HEK293T (cell line): ENCODE data around the gene ZFYVE27.

Source experiments
- ARNT ChIP-seq: fragments of 450-650 bp; IDR thresholded peaks from 2 replicates; pipeline ENCODE4 v1.6.1; 2017; ENCODE audit warnings: mild to moderate bottlenecking
- BHLHE40 ChIP-seq: fragments of 450-650 bp; IDR thresholded peaks from 2 replicates; pipeline ENCODE4 v1.6.1; 2016; ENCODE audit warnings: mild to moderate bottlenecking, moderate library complexity, borderline replicate concordance
- CTBP1 ChIP-seq: fragments of 450-650 bp; IDR thresholded peaks from 2 replicates; pipeline ENCODE4 v1.6.1; 2016; ENCODE audit warnings: borderline replicate concordance
- ELF4 ChIP-seq: fragments of 450-650 bp; IDR thresholded peaks from 2 replicates; pipeline ENCODE4 v1.6.1; 2017; ENCODE audit warnings: antibody characterized with exemption
- SP1 ChIP-seq: fragments of 450-650 bp; IDR thresholded peaks from 2 replicates; pipeline ENCODE4 v1.6.1; 2017
- SUZ12 ChIP-seq: fragments of 450-650 bp; IDR thresholded peaks from 2 replicates; pipeline ENCODE4 v1.6.1; 2016; ENCODE audit warnings: mild to moderate bottlenecking

DNA sequence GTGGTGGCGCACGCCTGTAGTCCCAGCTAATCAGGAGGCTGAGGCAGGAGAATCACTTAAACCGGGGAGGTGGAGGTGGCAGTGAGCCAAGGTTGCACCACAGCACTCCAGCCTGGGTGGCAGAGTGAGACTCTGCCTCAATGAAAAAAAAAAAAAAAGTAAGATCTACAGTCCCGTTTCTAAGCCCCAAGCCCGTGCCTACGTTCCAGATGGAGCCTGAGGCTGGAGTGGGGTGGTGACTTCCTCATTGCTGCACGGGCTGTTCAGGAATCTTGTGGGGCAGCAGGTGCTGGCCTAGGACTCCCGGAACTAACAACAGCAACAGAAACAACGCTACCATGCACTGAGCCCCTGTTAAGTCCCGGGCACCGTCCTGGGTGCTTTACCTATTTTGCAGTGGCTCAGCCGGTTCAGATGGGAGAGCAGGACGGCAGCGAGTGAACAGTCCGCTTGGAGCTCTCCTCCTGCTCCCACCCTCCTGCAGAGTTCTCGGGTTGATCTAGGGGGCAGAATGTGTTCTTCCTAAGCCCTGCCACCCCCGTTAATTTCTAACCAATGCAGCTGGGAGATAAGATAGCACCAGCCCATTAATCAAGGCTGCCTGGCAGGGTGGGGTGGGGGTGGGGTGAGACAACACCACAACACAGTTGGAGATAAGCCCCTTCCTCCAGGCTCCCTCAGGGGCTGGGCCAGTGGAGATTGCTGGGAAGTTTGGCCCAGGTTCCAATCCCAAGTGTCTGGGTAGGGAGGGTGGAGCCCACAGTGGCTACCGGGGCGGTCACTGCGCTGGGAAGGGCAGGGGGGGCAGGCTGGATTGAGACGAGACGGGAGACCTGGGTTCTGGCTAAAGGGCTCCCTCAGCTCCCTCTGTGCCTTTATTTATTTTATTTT lies 51.9 kb downstream of the ZFYVE27 start:
- TF ChIP-seq SP1 (no peak), BHLHE40 (no peak), ELF4 (no peak), ARNT (no peak), SUZ12 (no peak), CTBP1 (no peak)
